HG02840 (cell line): Measurements from ENCODE around the gene NPIPB6.

Experiments used
- ATAC-seq: cut with Tn5 transposase; IDR thresholded peaks from one replicate; pipeline ENCODE4 v1.9.1; 2021; ENCODE audit warnings: mild to moderate bottlenecking, moderate library complexity, moderate number of reproducible peaks; ENCODE audit not compliant: unreplicated experiment, low FRiP score

NPIPB6 gene

DNA sequence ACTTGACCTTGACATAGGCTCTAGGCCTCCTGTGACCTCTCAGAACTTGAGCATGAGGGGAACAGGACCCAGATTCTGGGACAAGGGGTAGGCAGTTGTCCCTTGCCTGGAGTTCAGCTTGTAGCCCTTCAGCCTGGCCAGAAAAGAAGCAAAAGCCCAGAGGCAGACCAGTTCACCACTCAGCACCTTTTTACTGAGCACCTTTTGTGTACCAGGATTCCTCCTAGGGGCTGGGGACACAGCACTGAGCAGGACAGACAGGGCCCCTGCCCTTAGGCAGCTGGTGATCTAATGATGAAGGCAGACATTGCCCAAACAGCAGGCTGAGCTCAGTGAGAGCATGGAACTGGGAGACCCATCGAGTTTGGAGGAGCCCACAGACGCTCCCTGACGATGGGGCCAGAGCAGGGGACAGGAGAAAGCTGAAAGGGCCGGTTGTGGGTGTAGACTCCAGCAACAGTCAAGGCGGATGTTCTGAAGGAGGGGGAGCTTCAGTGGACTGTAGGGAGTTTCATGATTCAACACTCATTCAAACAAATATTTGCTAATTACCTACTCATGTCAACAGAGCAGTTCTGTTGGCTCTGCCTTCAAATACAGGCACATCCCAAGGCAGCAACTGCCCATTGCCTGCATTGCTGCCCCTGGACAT, 38.9 kb downstream of the NPIPB6 start:
- ATAC-seq: no peak

- ATAC-seq: no peak
These were observed 41.5 kb downstream of the NPIPB6 start for GRCh38 chr16:28321700-28322411.

GRCh38 chr16:28320741-28321140, 42.6 kb downstream of the NPIPB6 start:
- ATAC-seq: no peak

DNA sequence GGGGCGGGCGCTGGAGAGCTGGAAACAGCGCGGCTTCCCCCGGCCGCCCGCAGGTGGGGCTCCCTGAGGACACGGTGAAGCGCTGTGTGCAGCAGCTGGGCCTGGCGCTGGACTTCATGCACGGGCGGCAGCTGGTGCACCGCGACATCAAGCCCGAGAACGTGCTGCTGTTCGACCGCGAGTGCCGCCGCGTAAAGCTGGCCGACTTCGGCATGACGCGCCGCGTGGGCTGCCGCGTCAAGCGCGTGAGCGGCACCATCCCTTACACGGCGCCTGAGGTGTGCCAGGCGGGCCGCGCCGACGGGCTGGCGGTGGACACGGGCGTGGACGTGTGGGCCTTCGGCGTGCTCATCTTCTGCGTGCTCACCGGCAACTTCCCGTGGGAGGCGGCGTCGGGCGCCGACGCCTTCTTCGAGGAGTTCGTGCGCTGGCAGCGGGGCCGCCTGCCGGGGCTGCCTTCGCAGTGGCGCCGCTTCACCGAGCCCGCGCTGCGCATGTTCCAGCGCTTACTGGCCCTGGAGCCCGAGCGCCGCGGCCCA, 43.2 kb downstream of the NPIPB6 start:
- ATAC-seq: no peak

DNA sequence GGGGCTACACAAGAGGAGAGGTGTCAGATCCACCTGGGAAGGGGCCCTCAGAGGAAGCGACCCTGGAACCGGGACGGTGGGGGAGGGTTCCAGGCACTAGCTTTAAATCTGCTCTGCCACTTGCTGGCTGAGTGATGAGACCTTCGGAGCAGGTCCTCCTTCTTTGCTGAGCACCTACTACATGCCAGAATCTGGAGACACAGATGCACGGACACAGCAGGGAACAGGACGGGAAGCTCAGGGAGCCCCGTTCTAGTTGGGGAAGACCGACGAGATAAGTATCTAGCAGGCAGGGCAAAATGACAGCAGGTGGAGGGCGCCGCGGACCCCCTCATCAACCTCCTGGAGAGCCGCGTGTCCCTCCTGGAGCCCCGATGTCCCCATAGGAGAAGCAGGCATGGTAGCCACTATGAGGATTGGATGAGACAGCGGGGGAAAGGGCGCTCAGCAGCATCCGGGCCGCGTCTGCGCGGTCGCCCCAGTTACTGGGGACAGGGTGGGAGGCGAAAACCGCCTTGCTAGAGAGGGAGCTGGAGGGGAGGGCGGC, 43.8 kb downstream of the NPIPB6 start:
- ATAC-seq: no peak

GRCh38 chr16:28318042-28318744, 45.1 kb downstream of the NPIPB6 start:
- ATAC-seq: no peak

- no peak for ATAC-seq
These were observed 46.0 kb downstream of the NPIPB6 start for GRCh38 chr16:28317040-28317880.

DNA sequence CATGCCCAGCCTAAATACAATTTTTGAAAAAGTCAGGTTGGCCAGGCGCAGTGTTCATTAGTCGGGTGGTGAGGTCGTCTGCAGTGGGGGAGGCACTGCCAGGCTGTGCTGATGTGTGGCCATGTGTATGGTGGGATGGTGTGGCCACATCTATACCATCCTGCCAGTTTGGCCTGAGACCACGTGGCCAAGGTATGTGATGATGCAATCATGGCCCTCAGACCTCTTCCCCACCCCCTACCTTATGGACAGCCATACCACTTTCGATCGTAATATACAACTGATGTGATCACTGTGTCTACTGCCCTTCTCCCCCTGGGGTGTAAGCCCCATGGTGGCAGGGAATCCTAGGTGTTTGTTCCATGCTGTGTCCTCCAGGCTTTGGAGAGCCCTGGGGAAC, 47.3 kb downstream of the NPIPB6 start:
- ATAC-seq: no peak

DNA sequence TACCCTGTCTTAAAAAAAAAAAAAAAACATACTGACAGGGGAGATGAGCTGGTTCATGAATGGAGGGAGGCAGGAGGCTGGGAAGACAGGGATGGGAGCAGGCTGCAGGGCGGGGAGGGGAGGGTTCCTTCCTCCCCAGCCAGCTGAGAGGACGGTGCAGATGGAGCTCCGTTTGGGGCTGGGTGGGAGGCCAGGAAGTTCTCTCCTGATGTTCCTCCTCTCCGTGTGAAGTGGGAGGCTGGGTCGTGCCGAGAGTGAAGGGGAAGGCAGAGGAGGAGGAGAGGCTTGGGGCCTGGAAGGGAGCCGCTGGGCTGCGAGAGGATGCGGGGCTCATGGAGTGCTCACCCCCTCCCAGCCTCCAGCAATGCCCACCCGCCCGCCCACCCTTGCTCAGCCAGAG, 49.7 kb downstream of the NPIPB6 start:
- no peak for ATAC-seq

DNA sequence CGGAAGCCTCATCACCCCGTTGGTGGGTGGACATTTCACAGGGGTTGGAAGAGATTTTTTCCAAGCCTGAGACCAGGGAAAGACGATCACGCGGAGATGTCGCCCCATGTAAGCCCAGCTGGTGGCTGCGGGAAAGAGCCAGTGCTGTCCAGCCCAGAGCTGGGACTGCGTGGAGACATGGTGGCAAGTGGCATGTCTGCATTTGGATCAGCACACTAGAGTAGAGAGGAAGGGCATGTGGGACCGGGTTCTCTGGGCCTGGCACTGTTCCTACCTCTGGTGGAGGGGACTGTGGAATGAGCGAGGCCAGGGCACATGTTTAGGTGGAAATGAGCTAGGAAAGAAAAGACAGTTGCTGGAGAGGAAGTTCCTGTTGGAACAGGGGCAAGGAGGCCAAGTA, 51.0 kb downstream of the NPIPB6 start:
- no peak for ATAC-seq

GRCh38 chr16:28311913-28312312, 51.4 kb downstream of the NPIPB6 start:
- ATAC-seq: no peak

- no peak for ATAC-seq
These were observed 51.9 kb downstream of the NPIPB6 start for GRCh38 chr16:28311413-28311812.

- no peak for ATAC-seq
These were observed 52.5 kb downstream of the NPIPB6 start for GRCh38 chr16:28310796-28311195.

- ATAC-seq: no peak
These were observed 53.4 kb downstream of the NPIPB6 start for GRCh38 chr16:28309811-28310311.

GRCh38 chr16:28308794-28309584, 54.3 kb downstream of the NPIPB6 start:
- no peak for ATAC-seq

DNA sequence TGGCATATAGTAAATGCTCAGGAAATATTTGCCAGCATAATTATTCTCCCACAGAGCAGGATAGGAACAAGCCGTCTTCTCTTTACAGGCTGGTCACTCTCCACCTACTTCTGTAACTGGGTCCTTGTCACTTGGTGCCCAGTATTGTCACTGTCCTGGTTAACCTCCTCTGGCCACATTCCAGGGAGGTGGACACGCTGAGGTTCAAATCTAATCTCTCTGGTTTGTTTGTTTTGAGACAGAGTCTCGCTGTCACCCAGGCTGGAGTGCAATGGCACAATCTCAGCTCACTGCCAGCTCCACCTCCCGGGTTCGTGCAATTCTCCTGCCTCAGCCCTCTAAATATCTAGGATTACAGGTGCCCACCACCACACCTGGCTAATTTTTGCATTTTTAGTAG, 55.4 kb downstream of the NPIPB6 start:
- ATAC-seq: no peak

GRCh38 chr16:28304214-28304613, 59.1 kb downstream of the NPIPB6 start:
- ATAC-seq: no peak

GRCh38 chr16:28303132-28303531, 60.2 kb downstream of the NPIPB6 start:
- no peak for ATAC-seq

DNA sequence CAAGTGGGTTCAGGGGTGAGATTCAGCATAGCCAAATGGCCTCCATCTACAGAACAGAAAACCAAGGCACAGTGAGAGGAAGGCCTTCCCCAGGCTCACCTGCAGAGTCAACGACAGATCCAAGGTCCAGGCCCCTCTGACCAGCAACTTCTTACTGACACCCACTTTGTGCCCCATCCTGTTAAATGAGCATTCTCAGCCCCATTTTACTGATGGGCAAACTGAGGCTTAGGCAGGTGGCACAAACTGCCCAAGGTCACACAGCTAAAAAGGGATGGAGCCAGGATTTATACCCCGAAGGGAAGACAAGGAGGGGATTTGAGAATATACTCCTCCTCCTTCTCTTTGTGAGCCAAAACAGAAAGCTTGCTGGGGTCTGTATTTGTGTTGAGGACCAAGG, 61.7 kb downstream of the NPIPB6 start:
- ATAC-seq: no peak
